HFFc6 (cell line): ENCODE measurements around the gene CNIH1. TPM values are rescaled to one million over a fixed set of nuclear protein-coding genes. Genes with fewer than 3 reads are reported as not detected.

Experiments
- DNase-seq: peaks from one replicate; pipeline ENCODE4 v3.0.0-alpha.2; 2018
- H3K27ac Mint-ChIP-seq: 2 replicates; pipeline ENCODE4 v1.8.0; 2020; ENCODE audit warnings: mild to moderate bottlenecking, mixed read lengths
- H3K27me3 Mint-ChIP-seq: 2 replicates; pipeline ENCODE4 v1.8.0; 2021; ENCODE audit warnings: mild to moderate bottlenecking, moderate library complexity, mixed read lengths; ENCODE audit not compliant: insufficient read depth
- H3K36me3 Mint-ChIP-seq: 2 replicates; pipeline ENCODE4 v1.8.0; 2021; ENCODE audit warnings: low read depth, mixed read lengths
- H3K4me1 Mint-ChIP-seq: 2 replicates; pipeline ENCODE4 v1.8.0; 2020; ENCODE audit warnings: low read depth, mixed read lengths
- H3K4me3 Mint-ChIP-seq: 2 replicates; pipeline ENCODE4 v1.8.0; 2020; ENCODE audit warnings: mild to moderate bottlenecking, moderate library complexity, mixed read lengths
- H3K9me3 Mint-ChIP-seq: 2 replicates; pipeline ENCODE4 v1.8.0; 2020; ENCODE audit warnings: mild to moderate bottlenecking, mixed read lengths
- total RNA-seq, 6 experiments: library from RNA; stranded (reverse); fragmentation: NEBNext Ultra II Directional; extraction: Animal tissue kit (Norgen Biotek cat#: 25700); gene quantifications; 2 replicates in 1 of 6; 3 replicates in 5 of 6; pipeline ENCODE4 v1.2.3, GENCODE V29; 2021
- TF ChIP-seq, protein P1 (sequence below): fragments of 200-600 bp; sonication (generic); IDR thresholded peaks from 2 replicates; pipeline ENCODE4 v1.5.0; 2021; ENCODE audit warnings: antibody characterized with exemption, mild to moderate bottlenecking

Gene CNIH1
- total RNA-seq, 6 experiments from 2014 or later = 158 to 212 (median 194) TPM

DNA sequence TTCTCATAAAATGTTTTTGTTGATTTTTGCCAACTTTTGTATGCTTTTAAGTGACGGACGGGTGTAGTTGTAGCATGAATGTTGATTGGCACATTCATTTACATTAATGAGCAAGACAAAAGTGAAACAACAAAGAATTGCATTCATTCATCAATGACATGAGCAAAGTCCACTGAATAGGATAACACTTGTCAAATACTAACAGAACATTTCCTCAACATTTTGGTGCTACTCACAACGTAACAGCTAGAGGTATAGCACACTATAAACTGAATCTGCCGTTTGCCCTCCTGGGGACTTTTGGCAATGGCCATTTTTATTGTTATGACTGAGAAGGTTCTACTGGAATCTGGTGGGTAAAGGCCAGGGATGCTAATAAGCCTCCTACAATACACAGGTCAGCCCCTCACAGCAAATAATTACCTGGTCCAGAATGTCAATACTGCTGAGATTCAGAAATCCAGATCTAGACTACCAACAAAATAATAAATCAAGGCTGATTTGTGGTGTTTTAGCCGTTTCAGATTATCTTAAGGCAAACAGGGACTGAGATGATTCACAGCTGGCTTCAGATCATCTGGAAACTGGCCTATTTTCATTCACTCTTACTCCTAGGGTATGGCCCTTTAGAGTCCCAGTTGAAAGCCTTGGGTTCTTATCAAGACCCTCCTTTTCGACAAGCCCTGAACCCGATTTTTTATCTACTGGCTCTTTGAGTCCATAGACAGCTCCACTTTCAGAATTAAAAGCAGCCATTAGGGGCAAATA lies 66.9 kb downstream of the CNIH1 start:
- Mint-ChIP-seq H3K27me3 (peaks cover 18% of the 10 kb centered on the region), H3K4me3 (no peak overlapping the region), H3K9me3 (no peaks in the 10 kb centered on the region), H3K27ac (no peak overlapping the region), H3K4me1 (peaks cover 9% of the 10 kb centered on the region; the same call in 1 of the 2 replicates), H3K36me3 (no peaks in the 10 kb centered on the region)
- no peak for DNase-seq
- TF ChIP-seq, protein P1, sequence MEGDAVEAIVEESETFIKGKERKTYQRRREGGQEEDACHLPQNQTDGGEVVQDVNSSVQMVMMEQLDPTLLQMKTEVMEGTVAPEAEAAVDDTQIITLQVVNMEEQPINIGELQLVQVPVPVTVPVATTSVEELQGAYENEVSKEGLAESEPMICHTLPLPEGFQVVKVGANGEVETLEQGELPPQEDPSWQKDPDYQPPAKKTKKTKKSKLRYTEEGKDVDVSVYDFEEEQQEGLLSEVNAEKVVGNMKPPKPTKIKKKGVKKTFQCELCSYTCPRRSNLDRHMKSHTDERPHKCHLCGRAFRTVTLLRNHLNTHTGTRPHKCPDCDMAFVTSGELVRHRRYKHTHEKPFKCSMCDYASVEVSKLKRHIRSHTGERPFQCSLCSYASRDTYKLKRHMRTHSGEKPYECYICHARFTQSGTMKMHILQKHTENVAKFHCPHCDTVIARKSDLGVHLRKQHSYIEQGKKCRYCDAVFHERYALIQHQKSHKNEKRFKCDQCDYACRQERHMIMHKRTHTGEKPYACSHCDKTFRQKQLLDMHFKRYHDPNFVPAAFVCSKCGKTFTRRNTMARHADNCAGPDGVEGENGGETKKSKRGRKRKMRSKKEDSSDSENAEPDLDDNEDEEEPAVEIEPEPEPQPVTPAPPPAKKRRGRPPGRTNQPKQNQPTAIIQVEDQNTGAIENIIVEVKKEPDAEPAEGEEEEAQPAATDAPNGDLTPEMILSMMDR = no peak

Other genes starting within 250 kb of the CNIH1 start
- gene CDKN3, start 44.4 kb downstream of the CNIH1 start, total RNA-seq = 100 to 1,000 TPM in 1 of 6 experiments, 10 to 100 TPM in 5; 33.3 to 106 (median 91.8) TPM
- gene GMFB, start 47.6 kb upstream of the CNIH1 start, total RNA-seq = 10 to 100 TPM; 70.9 to 98.7 (median 77.1) TPM
- 10 to 100 TPM; 11.3 to 13.1 (median 12.1) TPM for gene CGRRF1, start 68.5 kb upstream of the CNIH1 start, total RNA-seq
- gene SAMD4A, start 125.8 kb upstream of the CNIH1 start, total RNA-seq = 10 to 100 TPM; 33.8 to 53.7 (median 41.0) TPM